Mucosa of rectum (tissue), 2 donors: ENCODE results near the gene MIGA1.
"Not testable (repeated sequence)": the region's sequence is repeated elsewhere in the genome, so short reads cannot be mapped to it uniquely, and the experiment has no call there.

Source experiments
- H3K27ac ChIP-seq, 2 donors: one replicate each; pipeline ENCODE4 v1.7.0; 2013; ENCODE audit warnings: inconsistent platforms in 2 of 2, low read depth in 2 of 2, low read length in 2 of 2
- H3K27me3 ChIP-seq, 2 donors: one replicate each; pipeline ENCODE4 v1.7.0; 2013; ENCODE audit warnings: low read length in 2 of 2; ENCODE audit not compliant: control insufficient read depth in 2 of 2, insufficient read depth in 2 of 2
- H3K36me3 ChIP-seq, 2 donors: one replicate each; pipeline ENCODE4 v1.7.0; 2013; ENCODE audit warnings: low read length in 2 of 2; ENCODE audit not compliant: control insufficient read depth in 2 of 2, insufficient read depth in 2 of 2
- H3K4me1 ChIP-seq, 2 donors: one replicate each; pipeline ENCODE4 v1.7.0; 2013; ENCODE audit warnings: low read length in 2 of 2, mild to moderate bottlenecking in 1 of 2; ENCODE audit not compliant: control insufficient read depth in 2 of 2, insufficient read depth in 2 of 2
- H3K4me3 ChIP-seq, 2 donors: one replicate each; pipeline ENCODE4 v1.7.0; 2013; ENCODE audit warnings: low read length in 2 of 2
- H3K9ac ChIP-seq, 2 donors: one replicate each; pipeline ENCODE4 v1.7.0; 2013; ENCODE audit warnings: low read length in 2 of 2, low read depth in 1 of 2, mild to moderate bottlenecking in 1 of 2
- H3K9me3 ChIP-seq, 2 donors: one replicate each; pipeline ENCODE4 v1.7.0; 2013; ENCODE audit warnings: low read length in 2 of 2; ENCODE audit not compliant: control insufficient read depth in 2 of 2
- donor health status: healthy.
- donor health status: Normal muscosa, but diverticular disease.

Gene MIGA1

DNA sequence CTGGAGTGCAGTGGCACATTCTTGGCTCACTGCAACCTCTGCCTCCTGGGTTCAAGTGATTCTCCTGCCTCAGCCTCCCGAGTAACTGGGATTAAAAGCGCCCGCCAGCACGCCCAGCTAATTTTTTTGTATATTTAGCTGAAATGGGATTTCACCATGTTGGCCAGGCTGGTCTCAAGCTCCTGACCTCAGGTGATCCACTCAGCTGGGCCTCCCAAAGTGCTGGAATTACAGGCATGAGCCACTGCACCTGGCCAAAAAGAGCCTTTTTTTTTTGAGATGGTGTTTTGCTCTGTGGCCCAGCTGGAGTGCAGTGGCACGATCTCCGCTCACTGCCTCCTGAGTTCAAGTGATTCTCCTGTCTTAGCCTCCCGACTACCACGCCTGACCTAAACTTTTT is 47.4 kb downstream of the MIGA1 start:
- not testable (repeated sequence) for H3K4me3 ChIP-seq, H3K27me3 ChIP-seq, H3K4me1 ChIP-seq, H3K36me3 ChIP-seq, H3K9ac ChIP-seq, H3K9me3 ChIP-seq, H3K27ac ChIP-seq

DNA sequence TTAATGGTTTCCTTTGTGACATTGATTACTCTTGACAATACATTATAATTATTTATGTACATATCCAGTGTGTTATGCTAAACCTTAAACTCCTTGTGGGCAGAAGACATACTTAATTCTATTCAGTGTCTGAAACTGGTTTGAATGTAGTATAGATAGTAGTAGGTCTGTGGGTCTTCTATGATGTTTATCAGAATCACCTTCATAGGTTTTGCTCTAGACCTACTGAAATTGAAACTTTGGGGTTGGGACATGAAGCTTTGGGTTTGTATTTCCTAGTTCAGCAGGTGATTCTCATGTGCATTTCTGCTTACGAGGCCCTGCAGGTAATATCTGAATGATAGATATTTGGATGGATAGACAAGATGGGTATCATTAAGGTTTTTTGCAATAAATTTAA is 48.6 kb downstream of the MIGA1 start:
- Histone ChIP-seq H3K4me1 (no peaks in the 10 kb centered on the region), H3K27ac (no peak overlapping the region), H3K36me3 (peaks cover 0 to 3% of the 10 kb centered on the region in 2 donors), H3K4me3 (no peak overlapping the region), H3K27me3 (no peaks in the 10 kb centered on the region), H3K9ac (no peak overlapping the region), H3K9me3 (no peaks in the 10 kb centered on the region)

DNA sequence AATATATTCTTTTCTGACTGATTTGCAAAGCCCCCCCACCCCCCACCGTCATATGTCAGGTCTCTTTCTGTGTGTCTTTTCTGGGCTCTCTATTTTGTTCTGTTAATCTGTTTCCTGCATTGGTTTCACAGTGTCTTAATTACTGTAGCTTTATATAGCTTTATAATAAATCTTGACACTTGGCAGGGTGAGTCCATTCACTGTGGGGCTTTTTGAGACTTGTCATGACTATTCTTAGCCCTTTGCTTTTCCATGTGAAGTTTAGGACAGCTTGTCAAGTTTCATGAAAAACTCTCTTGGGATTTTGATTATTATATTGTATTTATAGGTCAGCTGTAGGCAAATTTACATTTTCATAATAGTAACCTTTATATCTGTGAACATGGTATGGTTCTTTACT is 50.4 kb downstream of the MIGA1 start:
- no peak overlapping the region for H3K27ac ChIP-seq

DNA sequence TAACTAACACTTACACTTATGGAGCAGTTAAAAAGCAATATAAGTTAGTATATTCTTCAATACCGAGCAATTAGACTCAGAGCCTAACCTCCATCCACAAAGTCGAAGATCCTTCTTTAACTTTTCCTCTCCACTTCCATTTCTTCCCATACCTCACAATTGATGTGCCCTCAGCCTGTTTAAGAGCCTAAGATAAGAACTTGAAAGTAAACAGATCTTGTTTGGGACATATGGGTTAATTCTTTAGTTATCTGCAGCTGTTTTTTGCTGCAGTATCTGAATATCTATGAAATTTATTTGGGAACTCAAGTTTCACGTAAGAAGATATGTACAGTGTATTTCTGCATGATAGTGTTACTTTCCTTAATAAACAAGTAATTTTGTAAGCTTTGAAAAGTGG is 51.5 kb downstream of the MIGA1 start:
- H3K27ac ChIP-seq = no peak overlapping the region

More for the DNA sequence above, 50.4 kb downstream of the MIGA1 start:
- Histone ChIP-seq H3K36me3 (peaks cover 0 to 5% of the 10 kb centered on the region in 2 donors), H3K9ac (no peak overlapping the region), H3K9me3 (no peaks in the 10 kb centered on the region), H3K4me3 (no peak overlapping the region), H3K4me1 (peaks cover 0 to 6% of the 10 kb centered on the region in 2 donors), H3K27me3 (no peaks in the 10 kb centered on the region)

DNA sequence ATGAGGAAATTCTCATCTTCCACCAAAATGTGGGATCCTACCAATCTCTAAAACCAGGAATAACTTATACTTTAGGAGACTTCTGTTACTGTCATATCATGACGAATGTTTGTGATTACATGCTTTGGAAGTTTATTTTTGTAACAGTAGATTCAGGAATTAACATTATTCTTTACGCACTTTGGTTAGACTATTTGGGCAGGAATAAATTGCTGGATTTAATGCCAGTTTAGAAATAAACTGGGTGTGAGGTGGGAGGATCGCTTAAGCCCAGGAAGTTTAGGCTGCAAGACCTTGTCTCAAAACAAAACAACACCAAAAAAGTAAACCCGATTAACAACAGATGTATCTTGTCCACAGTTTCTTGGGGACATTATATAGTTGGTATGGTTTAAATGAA is 52.1 kb downstream of the MIGA1 start:
- Histone ChIP-seq H3K4me3 (no peak overlapping the region), H3K4me1 (peaks cover 0 to 6% of the 10 kb centered on the region in 2 donors), H3K36me3 (peaks cover 0 to 5% of the 10 kb centered on the region in 2 donors), H3K27ac (no peak overlapping the region), H3K27me3 (no peaks in the 10 kb centered on the region), H3K9me3 (no peaks in the 10 kb centered on the region), H3K9ac (no peak overlapping the region)

More for the DNA sequence above, 51.5 kb downstream of the MIGA1 start:
- Histone ChIP-seq H3K9me3 (no peaks in the 10 kb centered on the region), H3K27me3 (no peaks in the 10 kb centered on the region), H3K36me3 (peaks cover 0 to 5% of the 10 kb centered on the region in 2 donors), H3K9ac (no peak overlapping the region), H3K4me3 (no peak overlapping the region), H3K4me1 (peaks cover 0 to 6% of the 10 kb centered on the region in 2 donors)

DNA sequence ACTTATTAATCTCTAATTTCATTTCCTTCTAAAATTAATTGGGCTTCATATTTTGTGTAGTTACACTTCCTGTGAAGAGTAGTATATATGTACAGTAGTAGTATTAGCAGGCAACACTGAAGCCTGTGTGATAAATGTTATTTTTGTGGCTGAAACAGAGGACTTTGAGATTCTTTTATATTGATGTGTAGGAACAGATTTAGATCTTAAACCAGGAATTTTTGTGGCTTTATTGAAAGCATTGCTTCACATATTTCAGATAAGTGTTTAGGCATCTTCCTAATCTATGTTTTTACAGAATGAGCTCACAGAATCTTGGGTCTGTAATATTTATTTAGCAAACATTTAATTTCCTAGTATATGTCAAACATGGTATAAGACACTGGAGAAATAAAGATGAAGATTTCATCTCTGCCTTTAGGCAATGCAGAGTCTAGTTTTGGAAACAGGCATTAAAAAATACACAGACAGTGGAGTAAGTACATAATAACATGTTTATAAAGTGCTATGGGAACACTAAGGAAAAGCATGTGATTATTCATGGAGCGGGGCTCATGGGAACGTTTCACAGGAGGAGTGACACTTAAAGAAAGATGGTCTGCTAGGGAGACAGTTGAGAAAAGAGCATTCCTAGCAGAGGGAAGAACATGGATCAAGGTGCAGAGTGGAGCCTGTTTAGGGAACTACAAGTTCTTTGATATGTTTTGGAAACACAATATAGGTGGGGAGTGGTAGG is 52.7 kb downstream of the MIGA1 start:
- peaks cover 0 to 5% of the 10 kb centered on the region in 2 donors for H3K36me3 ChIP-seq
- H3K9ac ChIP-seq = no peak overlapping the region
- no peak overlapping the region for H3K4me3 ChIP-seq
- peaks cover 0 to 6% of the 10 kb centered on the region in 2 donors for H3K4me1 ChIP-seq
- peak overlapping the region; percentile 45 to 50 for H3K27ac ChIP-seq
- no peaks in the 10 kb centered on the region for H3K9me3 ChIP-seq
- H3K27me3 ChIP-seq = no peaks in the 10 kb centered on the region

DNA sequence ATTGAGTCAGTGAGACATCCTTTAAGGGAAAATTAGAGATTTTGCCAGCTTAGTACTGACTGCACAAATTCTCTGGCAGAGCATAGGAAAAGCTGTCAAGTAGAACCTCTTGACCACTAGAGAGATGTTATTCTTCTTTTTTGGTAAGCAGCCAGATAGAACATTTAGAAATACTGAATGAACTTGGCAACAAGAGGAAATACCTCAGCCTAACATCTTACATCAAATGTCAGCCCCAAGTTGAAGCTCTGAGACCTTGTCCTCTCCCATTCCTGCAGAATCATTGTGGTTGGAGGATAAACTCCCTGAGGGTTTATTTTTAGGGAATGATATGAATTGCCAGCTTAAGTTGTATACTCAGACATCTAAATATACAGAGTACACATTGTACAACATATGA is 53.5 kb downstream of the MIGA1 start:
- Histone ChIP-seq H3K9me3 (no peaks in the 10 kb centered on the region), H3K4me1 (peaks cover 0 to 6% of the 10 kb centered on the region in 2 donors), H3K36me3 (peaks cover 0 to 5% of the 10 kb centered on the region in 2 donors), H3K27me3 (no peaks in the 10 kb centered on the region), H3K27ac (peak overlapping the region; percentile 45 to 50), H3K9ac (no peak overlapping the region), H3K4me3 (no peak overlapping the region)

DNA sequence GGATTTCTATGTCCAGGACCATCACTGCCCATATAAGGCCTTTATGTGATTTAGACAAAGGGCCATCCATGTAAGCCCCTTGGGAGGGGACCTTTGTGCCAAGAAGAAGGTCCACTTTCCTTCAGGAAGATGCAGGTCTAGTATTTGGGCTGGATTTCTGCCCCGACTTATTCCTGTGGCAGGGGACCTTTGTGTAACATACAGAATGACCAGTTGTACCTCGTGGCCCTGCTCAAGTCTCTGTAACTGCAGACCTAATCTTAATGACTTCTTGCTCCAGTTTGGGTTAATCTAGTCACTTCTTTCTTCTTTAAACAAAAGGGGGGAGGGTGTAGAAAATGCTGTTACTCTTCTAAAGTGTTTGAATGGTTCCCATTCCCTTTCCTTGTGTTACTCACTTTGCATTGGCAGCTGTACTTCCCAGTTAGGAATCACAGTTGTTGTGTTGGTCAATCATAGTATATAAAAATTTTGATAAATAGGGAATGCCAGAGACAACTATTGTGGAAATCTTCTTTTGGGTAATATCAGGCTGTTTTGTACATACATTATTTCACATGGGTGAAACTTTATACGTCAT is 54.2 kb downstream of the MIGA1 start:
- H3K4me1 ChIP-seq = peaks cover 0 to 6% of the 10 kb centered on the region in 2 donors
- H3K27me3 ChIP-seq = no peaks in the 10 kb centered on the region
- no peak overlapping the region for H3K9ac ChIP-seq
- peak overlapping the region; percentile 48 to 69 for H3K27ac ChIP-seq
- no peak overlapping the region for H3K4me3 ChIP-seq
- peaks cover 0 to 2% of the 10 kb centered on the region in 2 donors for H3K36me3 ChIP-seq
- no peaks in the 10 kb centered on the region for H3K9me3 ChIP-seq

DNA sequence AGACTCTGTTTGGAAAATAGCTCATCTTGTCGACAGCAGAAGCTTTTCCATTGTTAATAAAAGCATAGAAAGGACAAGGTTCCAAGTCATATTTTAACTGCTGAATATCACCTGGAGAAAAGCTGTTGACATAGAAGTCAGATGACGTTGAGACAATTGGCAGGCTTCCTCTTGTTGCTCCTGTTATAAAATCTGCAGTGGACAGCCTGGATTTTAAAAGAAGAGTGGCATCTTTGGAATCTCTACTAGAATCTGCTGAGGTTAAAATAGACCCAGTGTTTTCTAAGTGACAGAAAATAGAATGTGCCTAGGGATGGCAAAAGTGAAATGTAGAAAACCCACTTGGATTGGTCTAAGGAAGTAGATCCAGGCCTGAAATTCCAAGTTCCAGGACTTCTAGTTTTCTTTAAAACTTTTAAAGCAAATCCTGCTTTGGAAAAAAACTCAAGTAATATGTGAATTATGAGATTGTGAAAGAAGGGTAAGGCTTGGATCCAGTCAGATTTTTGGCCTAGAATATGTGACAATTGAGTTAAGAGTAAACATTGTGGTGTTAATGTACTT is 55.4 kb downstream of the MIGA1 start:
- H3K9me3 ChIP-seq = no peaks in the 10 kb centered on the region
- no peak overlapping the region for H3K4me3 ChIP-seq
- H3K27me3 ChIP-seq = no peaks in the 10 kb centered on the region
- H3K9ac ChIP-seq = no peak overlapping the region
- peaks cover 0 to 2% of the 10 kb centered on the region in 2 donors for H3K36me3 ChIP-seq
- peaks cover 0 to 6% of the 10 kb centered on the region in 2 donors for H3K4me1 ChIP-seq
- H3K27ac ChIP-seq = peak overlapping the region in 1 of 2 donors; percentile 65

DNA sequence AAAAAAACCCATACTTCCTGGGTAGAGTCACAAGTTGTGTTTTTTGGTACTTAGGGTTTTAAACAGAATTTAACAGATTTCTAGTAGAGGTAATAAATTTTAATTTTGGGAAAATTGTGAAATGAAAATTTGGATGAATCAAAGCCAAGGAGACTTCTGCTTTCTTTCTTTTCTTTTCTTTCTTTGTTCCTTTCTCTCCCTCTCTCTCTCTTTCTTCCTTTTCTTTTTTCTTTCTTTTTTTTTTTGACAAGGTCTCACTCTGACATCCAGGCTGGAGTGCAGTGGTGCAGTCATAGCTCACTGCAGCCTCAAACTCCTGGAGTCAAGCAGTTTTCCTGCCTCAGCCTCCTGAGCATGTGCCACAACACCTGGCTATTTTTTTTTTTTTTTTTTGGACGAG is 62.1 kb downstream of the MIGA1 start:
- Histone ChIP-seq H3K27me3 (no peaks in the 10 kb centered on the region), H3K27ac (no peak overlapping the region), H3K4me3 (no peak overlapping the region), H3K9ac (no peak overlapping the region), H3K9me3 (no peaks in the 10 kb centered on the region), H3K36me3 (no peaks in the 10 kb centered on the region), H3K4me1 (no peaks in the 10 kb centered on the region)
